ENCODE results near the gene NUDT14. TPM values are rescaled to one million over a fixed set of nuclear protein-coding genes. Genes with fewer than 3 reads are reported as not detected.
A peak's percentile ranks its signal among the peaks of the same experiment; 100 is the strongest.

NUDT14 gene
- total and polyA plus RNA-seq, 8 donors = 15.2 to 62.6 (median 26.6) TPM; not detected in 1

GRCh38 chr14:105151838-105152793 is 29.0 kb downstream of the NUDT14 start:
- DNase-seq = no peak
- Histone ChIP-seq H3K27me3 (no peaks in the 10 kb centered on the region), H3K4me3 (no peak overlapping the region), H3K4me1 (no peaks in the 10 kb centered on the region), H3K36me3 (peaks cover 0 to 26% (median 17%) of the 10 kb centered on the region in 4 donors), H3K9me3 (no peaks in the 10 kb centered on the region), H3K27ac (peak overlapping the region in 3 of 5 donors; percentile 16 to 46 (median 29))
- intact Hi-C loops (cut with DNase I; ENCODE audit: low total_unique reads) = no loop called here
- TF ChIP-seq CTCF (IDR thresholded peaks at IDR 0.05) (no peak), POLR2A (IDR thresholded peaks at IDR 0.05) (no peak), EP300 (IDR thresholded peaks at IDR 0.05) (no peak), POLR2AphosphoS5 (IDR thresholded peaks at IDR 0.05) (no peak)
- 88 to 96% (median 89%) methylated on average over 9 to 44 of the region's 44 CpGs for WGBS, 5 donors

DNA sequence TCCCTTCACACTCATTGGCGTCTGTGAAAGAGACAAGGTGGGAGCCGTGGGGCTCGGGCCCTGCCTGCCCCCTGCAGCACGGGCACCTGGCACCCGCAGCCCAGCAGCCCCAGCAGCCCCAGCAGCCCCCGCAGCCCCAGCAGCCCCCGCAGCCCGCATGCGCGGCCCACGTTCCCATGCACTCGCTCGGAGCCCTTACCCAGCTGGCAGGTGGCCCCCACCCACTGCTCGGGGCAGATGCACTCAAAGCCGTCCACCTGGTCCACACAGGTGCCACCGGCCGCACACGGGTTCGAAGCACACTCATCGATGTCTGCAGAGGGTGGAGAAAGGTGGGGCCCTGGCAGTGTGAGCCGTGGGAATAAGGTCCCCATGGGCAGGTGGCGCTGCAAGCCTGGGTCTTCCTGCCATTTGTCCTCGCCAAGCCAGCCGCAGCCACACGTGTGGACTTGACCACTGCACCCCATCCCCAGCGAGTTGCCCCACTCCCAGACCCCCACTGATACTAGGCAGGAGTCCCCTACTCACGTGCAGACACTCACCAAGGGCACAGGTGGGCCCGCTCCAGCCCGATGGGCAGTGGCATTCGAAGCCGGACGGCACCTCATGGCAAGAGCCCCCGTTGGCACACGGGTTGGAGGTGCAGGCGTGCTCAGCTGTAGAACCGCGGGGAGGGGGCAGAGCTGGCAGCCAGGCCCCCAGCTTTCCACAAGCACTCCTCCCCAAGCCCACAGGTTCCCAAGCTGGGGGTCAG is 29.9 kb downstream of the NUDT14 start:
- TF ChIP-seq CTCF (IDR thresholded peaks at IDR 0.05) (no peak), POLR2AphosphoS5 (IDR thresholded peaks at IDR 0.05) (no peak), POLR2A (IDR thresholded peaks at IDR 0.05) (no peak), EP300 (IDR thresholded peaks at IDR 0.05) (no peak)
- no peaks in the 10 kb centered on the region for H3K27me3 ChIP-seq
- intact Hi-C loops (cut with DNase I; ENCODE audit: low total_unique reads) = no loop called here
- H3K36me3 ChIP-seq = peaks cover 0 to 26% (median 20%) of the 10 kb centered on the region in 4 donors
- H3K27ac ChIP-seq = no peak overlapping the region
- no peak overlapping the region for H3K4me3 ChIP-seq
- no peak for DNase-seq
- H3K4me1 ChIP-seq = no peaks in the 10 kb centered on the region
- H3K9me3 ChIP-seq = no peaks in the 10 kb centered on the region
- WGBS, 5 donors = 86 to 94% (median 90%) methylated on average over 24 to 37 of the region's 37 CpGs

- H3K27me3 ChIP-seq = no peaks in the 10 kb centered on the region
- H3K9me3 ChIP-seq = no peaks in the 10 kb centered on the region
- intact Hi-C loops (cut with DNase I; ENCODE audit: low total_unique reads) = no loop called here
- H3K4me3 ChIP-seq = no peak overlapping the region
- no peak overlapping the region for H3K27ac ChIP-seq
- H3K36me3 ChIP-seq = peaks cover 0 to 28% (median 19%) of the 10 kb centered on the region in 4 donors
- no peak for DNase-seq
- 86 to 87% (median 87%) methylated on average over 19 to 35 of the region's 35 CpGs for WGBS, 5 donors
- no peak for TF ChIP-seq POLR2AphosphoS5 (IDR thresholded peaks at IDR 0.05)
- TF ChIP-seq POLR2A (IDR thresholded peaks at IDR 0.05) = no peak
- TF ChIP-seq EP300 (IDR thresholded peaks at IDR 0.05) = no peak
- H3K4me1 ChIP-seq = no peaks in the 10 kb centered on the region
Observed at GRCh38 chr14:105150368-105151083, 30.6 kb downstream of the NUDT14 start.

GRCh38 chr14:105150026-105150367 is 31.1 kb downstream of the NUDT14 start:
- TF ChIP-seq EP300 (IDR thresholded peaks at IDR 0.05) (no peak), POLR2AphosphoS5 (IDR thresholded peaks at IDR 0.05) (no peak), POLR2A (IDR thresholded peaks at IDR 0.05) (no peak), CTCF (IDR thresholded peaks at IDR 0.05) (no peak)
- 86 to 100% (median 89%) methylated on average over 3 to 4 of the region's 4 CpGs for WGBS, 5 donors
- peaks cover 0 to 26% (median 15%) of the 10 kb centered on the region in 4 donors for H3K36me3 ChIP-seq
- no peak overlapping the region for H3K27ac ChIP-seq
- no peak overlapping the region for H3K4me3 ChIP-seq
- intact Hi-C loops (cut with DNase I; ENCODE audit: low total_unique reads) = no loop called here
- no peaks in the 10 kb centered on the region for H3K27me3 ChIP-seq
- DNase-seq = no peak
- H3K9me3 ChIP-seq = no peaks in the 10 kb centered on the region
- H3K4me1 ChIP-seq = no peaks in the 10 kb centered on the region
